ENCODE results near the gene SPDYE17.
A peak's percentile ranks its signal among the peaks of the same experiment; 100 is the strongest.
"Not testable (repeated sequence)": the region's sequence is repeated elsewhere in the genome, so short reads cannot be mapped to it uniquely, and the experiment has no call there.

SPDYE17 gene

DNA sequence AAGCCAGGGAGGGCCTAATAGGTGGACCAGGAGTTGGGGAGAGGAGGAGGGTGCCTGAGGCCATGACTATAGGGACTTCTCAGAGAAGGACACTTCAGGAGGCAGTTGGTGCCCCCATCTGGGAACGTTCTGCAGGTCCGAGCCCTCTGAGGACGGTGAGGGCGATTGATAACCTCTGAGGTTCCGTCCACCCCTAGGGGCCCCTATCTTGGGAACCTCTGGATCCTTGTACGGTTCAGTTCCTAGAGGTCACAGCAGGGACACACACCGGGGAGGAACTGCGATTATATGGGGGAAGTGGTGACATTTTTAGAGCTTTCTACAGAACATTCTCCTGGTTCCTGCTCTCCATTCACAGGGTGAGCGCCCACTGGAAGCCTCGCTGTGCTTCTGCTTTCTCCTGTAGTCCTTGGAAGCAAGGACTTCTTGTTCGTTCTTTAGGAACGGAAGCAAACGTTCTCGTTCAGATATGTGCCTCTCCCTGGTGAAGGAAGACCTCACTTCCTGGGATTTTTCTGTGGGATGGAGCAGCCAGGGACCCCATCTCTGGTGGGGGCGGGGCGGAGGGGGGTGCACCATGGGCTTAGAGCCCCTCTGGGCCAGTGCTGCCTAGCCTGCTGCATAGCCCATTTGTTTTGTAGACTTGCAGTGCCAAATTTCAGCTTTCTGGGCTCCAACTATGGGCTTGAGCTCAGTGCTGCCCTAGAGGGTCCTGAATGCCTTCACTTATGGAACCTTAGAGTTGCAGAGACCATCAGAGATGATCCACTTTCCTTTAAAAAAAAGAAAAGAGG is 46.0 kb downstream of the SPDYE17 start:
- H3K4me1 ChIP-seq (ENCODE audit: insufficient read depth, low read length) = peaks cover 12% of the 10 kb centered on the region
- not testable (repeated sequence) for H3K36me3 ChIP-seq (ENCODE audit: insufficient read depth, low read length); H3K27ac ChIP-seq (ENCODE audit: low read length); H3K4me2 ChIP-seq (ENCODE audit: insufficient read depth, low read length); H3K9ac ChIP-seq (ENCODE audit: low read depth, low read length); H3K4me3 ChIP-seq (ENCODE audit: low read depth in 1 of 2, low read length in 2 of 2); DNase-seq; H3K27me3 ChIP-seq (ENCODE audit: insufficient read depth, low read length, poor library complexity); ATAC-seq (ENCODE audit: insufficient read depth, low read depth); H3K9me3 ChIP-seq (ENCODE audit: insufficient read depth, low read length, severe bottlenecking); H3K79me2 ChIP-seq (ENCODE audit: insufficient read depth, low read length); H4K20me1 ChIP-seq (ENCODE audit: insufficient read depth, low read length); H2AFZ ChIP-seq (ENCODE audit: low read depth, low read length)

- H3K4me3 ChIP-seq (ENCODE audit: low read depth in 1 of 2, low read length in 2 of 2); DNase-seq; H2AFZ ChIP-seq (ENCODE audit: low read depth, low read length); H3K79me2 ChIP-seq (ENCODE audit: insufficient read depth, low read length); H3K4me2 ChIP-seq (ENCODE audit: insufficient read depth, low read length); H3K9ac ChIP-seq (ENCODE audit: low read depth, low read length); H3K27me3 ChIP-seq (ENCODE audit: insufficient read depth, low read length, poor library complexity); H3K27ac ChIP-seq (ENCODE audit: low read length); H3K9me3 ChIP-seq (ENCODE audit: insufficient read depth, low read length, severe bottlenecking); H4K20me1 ChIP-seq (ENCODE audit: insufficient read depth, low read length): not testable (repeated sequence)
- Histone ChIP-seq H3K4me1 (ENCODE audit: insufficient read depth, low read length) (peaks cover 12% of the 10 kb centered on the region), H3K36me3 (ENCODE audit: insufficient read depth, low read length) (peaks cover 15% of the 10 kb centered on the region)
- ATAC-seq (ENCODE audit: insufficient read depth, low read depth) = peak; percentile 94
Observed at GRCh38 chr7:76984784-76985136, 47.4 kb downstream of the SPDYE17 start.

DNA sequence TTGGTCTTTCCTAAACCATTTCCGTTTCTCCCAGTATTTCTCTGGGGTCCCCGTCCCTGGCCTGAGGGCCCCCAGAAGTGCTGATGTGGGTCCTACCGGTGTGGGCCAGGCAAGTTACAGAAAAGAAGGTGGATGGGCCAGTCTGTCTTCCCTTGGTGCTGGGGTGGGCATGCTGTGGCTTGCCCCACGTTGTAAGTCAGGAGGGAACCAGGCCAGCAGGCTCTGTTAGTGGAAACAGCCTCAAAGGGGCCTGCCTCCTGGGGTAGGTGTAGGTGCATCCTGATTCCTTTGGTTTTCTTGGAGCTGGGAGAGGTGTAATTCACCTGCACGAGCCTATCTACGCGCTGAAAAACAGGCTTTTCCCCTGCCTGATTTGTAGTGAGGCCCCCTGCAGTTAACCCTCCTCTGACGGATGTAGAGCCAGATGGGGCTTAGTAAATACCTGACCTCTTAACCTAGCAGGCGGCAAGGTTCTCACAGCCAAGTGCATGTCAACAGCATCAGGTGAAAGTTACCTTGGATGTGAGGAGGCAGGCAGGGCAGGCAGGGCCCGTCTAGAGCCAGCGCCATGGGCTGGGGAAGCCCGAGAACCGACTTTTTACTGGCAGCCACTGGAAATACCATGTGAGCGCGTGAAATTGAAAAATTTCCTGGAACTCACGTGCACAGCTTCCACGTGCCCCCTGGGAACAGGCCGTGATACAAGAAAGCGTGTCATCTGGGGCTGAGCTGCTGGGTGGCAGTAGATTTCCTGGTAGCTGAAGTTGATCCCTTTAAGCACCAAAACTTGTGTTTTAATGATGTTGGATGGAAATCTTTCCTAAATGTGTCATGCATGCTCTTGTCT is 48.0 kb downstream of the SPDYE17 start:
- H3K27me3 ChIP-seq (ENCODE audit: insufficient read depth, low read length, poor library complexity); H3K27ac ChIP-seq (ENCODE audit: low read length); H4K20me1 ChIP-seq (ENCODE audit: insufficient read depth, low read length); H3K9me3 ChIP-seq (ENCODE audit: insufficient read depth, low read length, severe bottlenecking); H3K79me2 ChIP-seq (ENCODE audit: insufficient read depth, low read length); H3K4me2 ChIP-seq (ENCODE audit: insufficient read depth, low read length); H3K9ac ChIP-seq (ENCODE audit: low read depth, low read length); H2AFZ ChIP-seq (ENCODE audit: low read depth, low read length); H3K4me3 ChIP-seq (ENCODE audit: low read depth in 1 of 2, low read length in 2 of 2); DNase-seq: not testable (repeated sequence)
- H3K36me3 ChIP-seq (ENCODE audit: insufficient read depth, low read length) = peaks cover 15% of the 10 kb centered on the region
- ATAC-seq (ENCODE audit: insufficient read depth, low read depth) = peak; percentile 54; the same call in 2 of the 3 replicates
- peaks cover 12% of the 10 kb centered on the region for H3K4me1 ChIP-seq (ENCODE audit: insufficient read depth, low read length)

DNA sequence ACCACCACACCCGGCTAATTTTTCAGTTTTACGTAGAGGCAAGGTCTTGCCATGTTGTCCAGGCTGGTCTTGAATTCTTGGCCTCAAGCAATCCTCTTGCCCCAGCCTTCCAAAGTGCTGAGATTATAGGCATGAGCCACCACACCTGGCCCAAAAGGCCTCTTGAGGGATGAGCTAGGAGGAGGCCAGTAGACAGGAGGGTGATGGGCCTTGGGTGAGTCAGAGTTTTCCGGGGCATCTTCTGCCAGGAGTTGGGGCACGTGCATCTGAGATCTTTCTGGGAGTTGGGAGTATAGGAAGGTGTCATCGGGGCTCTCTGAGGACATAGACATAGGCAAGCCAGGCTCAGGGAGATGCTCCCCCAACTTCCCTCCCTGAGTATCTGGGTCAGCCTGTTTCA is 48.8 kb downstream of the SPDYE17 start:
- Histone ChIP-seq H3K4me1 (ENCODE audit: insufficient read depth, low read length) (peaks cover 12% of the 10 kb centered on the region), H3K36me3 (ENCODE audit: insufficient read depth, low read length) (peaks cover 18% of the 10 kb centered on the region)
- not testable (repeated sequence) for H3K27ac ChIP-seq (ENCODE audit: low read length); ATAC-seq (ENCODE audit: insufficient read depth, low read depth); H4K20me1 ChIP-seq (ENCODE audit: insufficient read depth, low read length); H3K27me3 ChIP-seq (ENCODE audit: insufficient read depth, low read length, poor library complexity); H3K4me2 ChIP-seq (ENCODE audit: insufficient read depth, low read length); DNase-seq; H2AFZ ChIP-seq (ENCODE audit: low read depth, low read length); H3K79me2 ChIP-seq (ENCODE audit: insufficient read depth, low read length); H3K9me3 ChIP-seq (ENCODE audit: insufficient read depth, low read length, severe bottlenecking); H3K9ac ChIP-seq (ENCODE audit: low read depth, low read length); H3K4me3 ChIP-seq (ENCODE audit: low read depth in 1 of 2, low read length in 2 of 2)

DNA sequence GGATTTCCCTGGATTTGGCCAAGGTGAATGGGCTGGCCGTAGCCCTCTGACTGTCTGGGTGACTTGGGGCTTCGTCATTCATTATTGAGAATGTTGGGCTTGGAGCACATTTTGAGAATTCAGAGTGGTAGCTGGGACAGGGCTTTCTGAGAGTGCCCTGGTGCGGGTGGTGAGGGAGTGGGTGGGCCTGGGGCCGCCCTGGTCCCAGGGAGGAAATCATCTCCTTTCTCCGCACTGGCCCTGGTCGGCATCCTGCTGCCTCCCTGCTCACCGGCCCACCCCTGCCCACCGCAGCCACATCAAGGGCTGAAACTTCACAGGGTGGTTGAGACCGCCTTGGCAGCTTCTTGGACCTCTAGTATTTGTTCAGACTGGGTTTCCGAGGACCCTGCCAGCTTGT is 49.7 kb downstream of the SPDYE17 start:
- DNase-seq = not testable (repeated sequence)

DNA sequence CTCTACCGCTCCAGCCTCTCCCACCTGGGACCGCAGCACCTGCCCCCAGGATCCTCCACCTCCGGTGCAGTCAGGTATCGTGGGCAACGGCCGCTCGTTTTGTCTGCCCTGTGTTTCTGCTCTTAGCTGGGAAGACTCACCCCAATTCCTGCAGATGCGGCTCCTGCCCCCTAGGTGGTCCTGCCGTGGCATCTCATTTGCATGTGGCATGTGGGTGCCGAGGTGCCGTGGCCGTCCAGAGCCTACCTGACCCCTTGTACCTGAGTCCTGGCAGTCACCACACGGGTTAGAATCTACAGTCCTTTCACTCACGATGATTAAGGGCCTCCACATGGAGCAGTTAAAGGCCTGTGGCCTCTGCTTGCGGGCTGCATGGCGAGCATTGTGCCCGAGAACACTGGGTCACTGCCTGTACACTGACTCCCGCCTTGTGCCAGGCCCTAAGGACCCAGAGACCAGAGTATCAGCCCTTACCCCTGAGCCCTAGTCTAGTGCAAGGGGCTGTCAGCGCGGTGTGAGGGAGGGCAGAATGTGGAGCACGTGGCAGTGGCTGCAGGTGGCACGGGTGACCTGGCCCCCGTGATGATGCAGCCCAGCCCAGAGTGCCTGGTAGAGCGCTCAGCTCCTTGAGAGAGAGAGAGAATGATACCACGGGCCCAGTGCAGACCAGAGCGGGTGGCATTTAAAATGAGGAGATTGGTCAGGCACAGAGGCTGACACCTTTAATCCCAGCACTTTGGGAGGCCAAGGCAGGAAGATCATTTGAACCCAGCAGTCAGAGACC is 50.8 kb downstream of the SPDYE17 start:
- not testable (repeated sequence) for H3K27me3 ChIP-seq (ENCODE audit: insufficient read depth, low read length, poor library complexity); H2AFZ ChIP-seq (ENCODE audit: low read depth, low read length); ATAC-seq (ENCODE audit: insufficient read depth, low read depth); H3K9me3 ChIP-seq (ENCODE audit: insufficient read depth, low read length, severe bottlenecking); H3K79me2 ChIP-seq (ENCODE audit: insufficient read depth, low read length); H3K4me3 ChIP-seq (ENCODE audit: low read depth in 1 of 2, low read length in 2 of 2); H3K27ac ChIP-seq (ENCODE audit: low read length); H3K4me2 ChIP-seq (ENCODE audit: insufficient read depth, low read length); DNase-seq; H3K9ac ChIP-seq (ENCODE audit: low read depth, low read length); H4K20me1 ChIP-seq (ENCODE audit: insufficient read depth, low read length)
- peaks cover 18% of the 10 kb centered on the region for H3K36me3 ChIP-seq (ENCODE audit: insufficient read depth, low read length)
- H3K4me1 ChIP-seq (ENCODE audit: insufficient read depth, low read length) = peaks cover 11% of the 10 kb centered on the region

More for the DNA sequence above, 49.7 kb downstream of the SPDYE17 start:
- not testable (repeated sequence) for H3K79me2 ChIP-seq (ENCODE audit: insufficient read depth, low read length); H3K27me3 ChIP-seq (ENCODE audit: insufficient read depth, low read length, poor library complexity); ATAC-seq (ENCODE audit: insufficient read depth, low read depth); H3K9ac ChIP-seq (ENCODE audit: low read depth, low read length); H4K20me1 ChIP-seq (ENCODE audit: insufficient read depth, low read length); H3K27ac ChIP-seq (ENCODE audit: low read length); H2AFZ ChIP-seq (ENCODE audit: low read depth, low read length); H3K9me3 ChIP-seq (ENCODE audit: insufficient read depth, low read length, severe bottlenecking); H3K4me2 ChIP-seq (ENCODE audit: insufficient read depth, low read length); H3K4me3 ChIP-seq (ENCODE audit: low read depth in 1 of 2, low read length in 2 of 2)
- Histone ChIP-seq H3K4me1 (ENCODE audit: insufficient read depth, low read length) (peaks cover 12% of the 10 kb centered on the region), H3K36me3 (ENCODE audit: insufficient read depth, low read length) (peaks cover 18% of the 10 kb centered on the region)

GRCh38 chr7:76980576-76980975 is 51.6 kb downstream of the SPDYE17 start:
- not testable (repeated sequence) for H2AFZ ChIP-seq (ENCODE audit: low read depth, low read length); H3K4me2 ChIP-seq (ENCODE audit: insufficient read depth, low read length); H3K4me1 ChIP-seq (ENCODE audit: insufficient read depth, low read length); H3K9ac ChIP-seq (ENCODE audit: low read depth, low read length); ATAC-seq (ENCODE audit: insufficient read depth, low read depth); H3K79me2 ChIP-seq (ENCODE audit: insufficient read depth, low read length); H3K4me3 ChIP-seq (ENCODE audit: low read depth in 1 of 2, low read length in 2 of 2); DNase-seq; H3K9me3 ChIP-seq (ENCODE audit: insufficient read depth, low read length, severe bottlenecking); H3K27ac ChIP-seq (ENCODE audit: low read length); H3K27me3 ChIP-seq (ENCODE audit: insufficient read depth, low read length, poor library complexity); H4K20me1 ChIP-seq (ENCODE audit: insufficient read depth, low read length)
- peaks cover 18% of the 10 kb centered on the region for H3K36me3 ChIP-seq (ENCODE audit: insufficient read depth, low read length)
